Stimulated activated CD4-positive, alpha-beta T cell treated with anti-CD3 and anti-CD28 coated beads, Interleukin-4, amount 100 ng/mL, for 4 hours (primary cell): Measurements from ENCODE around the gene PDE8A.
A peak's percentile ranks its signal among the peaks of the same experiment; 100 is the strongest.

Experiments used
- DNase-seq, 2 experiments: peaks; one replicate each; pipeline ENCODE4 v3.0.0-alpha.2; 2020

PDE8A gene, protein sequence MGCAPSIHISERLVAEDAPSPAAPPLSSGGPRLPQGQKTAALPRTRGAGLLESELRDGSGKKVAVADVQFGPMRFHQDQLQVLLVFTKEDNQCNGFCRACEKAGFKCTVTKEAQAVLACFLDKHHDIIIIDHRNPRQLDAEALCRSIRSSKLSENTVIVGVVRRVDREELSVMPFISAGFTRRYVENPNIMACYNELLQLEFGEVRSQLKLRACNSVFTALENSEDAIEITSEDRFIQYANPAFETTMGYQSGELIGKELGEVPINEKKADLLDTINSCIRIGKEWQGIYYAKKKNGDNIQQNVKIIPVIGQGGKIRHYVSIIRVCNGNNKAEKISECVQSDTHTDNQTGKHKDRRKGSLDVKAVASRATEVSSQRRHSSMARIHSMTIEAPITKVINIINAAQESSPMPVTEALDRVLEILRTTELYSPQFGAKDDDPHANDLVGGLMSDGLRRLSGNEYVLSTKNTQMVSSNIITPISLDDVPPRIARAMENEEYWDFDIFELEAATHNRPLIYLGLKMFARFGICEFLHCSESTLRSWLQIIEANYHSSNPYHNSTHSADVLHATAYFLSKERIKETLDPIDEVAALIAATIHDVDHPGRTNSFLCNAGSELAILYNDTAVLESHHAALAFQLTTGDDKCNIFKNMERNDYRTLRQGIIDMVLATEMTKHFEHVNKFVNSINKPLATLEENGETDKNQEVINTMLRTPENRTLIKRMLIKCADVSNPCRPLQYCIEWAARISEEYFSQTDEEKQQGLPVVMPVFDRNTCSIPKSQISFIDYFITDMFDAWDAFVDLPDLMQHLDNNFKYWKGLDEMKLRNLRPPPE

DNA sequence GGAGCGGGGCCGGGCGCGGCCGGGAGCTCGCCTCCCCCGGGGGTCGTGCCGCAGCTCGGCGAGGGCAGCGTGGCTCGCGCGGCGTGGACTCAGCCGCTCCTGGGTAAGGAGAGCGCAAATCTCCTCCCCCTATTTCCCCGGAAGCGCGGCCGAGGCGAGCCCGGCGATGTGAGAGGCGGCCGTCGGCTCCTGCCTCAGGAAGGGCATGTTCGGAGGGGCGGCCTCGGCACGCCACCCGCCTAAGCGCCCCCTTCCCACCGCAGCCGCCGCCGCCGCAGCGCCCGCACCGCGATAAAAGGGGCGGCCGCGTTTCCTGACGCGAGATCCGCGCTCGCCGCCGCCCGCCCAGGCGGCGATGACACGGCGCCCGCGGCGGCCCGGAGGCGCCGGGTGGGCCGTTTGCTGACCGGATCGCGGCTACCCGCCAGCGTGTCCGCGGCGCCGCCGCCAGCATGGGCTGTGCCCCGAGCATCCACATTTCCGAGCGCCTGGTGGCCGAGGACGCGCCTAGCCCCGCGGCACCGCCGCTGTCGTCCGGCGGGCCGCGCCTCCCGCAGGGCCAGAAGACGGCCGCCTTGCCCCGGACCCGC is at the start of gene PDE8A:
Gene PDE8A (plus strand): TSS at position 146 of the 590 bp plus-strand sequence. CDS start 307 bp downstream, at position 453.
- DNase-seq = peak in 1 of 2 experiments; percentile 42

DNA sequence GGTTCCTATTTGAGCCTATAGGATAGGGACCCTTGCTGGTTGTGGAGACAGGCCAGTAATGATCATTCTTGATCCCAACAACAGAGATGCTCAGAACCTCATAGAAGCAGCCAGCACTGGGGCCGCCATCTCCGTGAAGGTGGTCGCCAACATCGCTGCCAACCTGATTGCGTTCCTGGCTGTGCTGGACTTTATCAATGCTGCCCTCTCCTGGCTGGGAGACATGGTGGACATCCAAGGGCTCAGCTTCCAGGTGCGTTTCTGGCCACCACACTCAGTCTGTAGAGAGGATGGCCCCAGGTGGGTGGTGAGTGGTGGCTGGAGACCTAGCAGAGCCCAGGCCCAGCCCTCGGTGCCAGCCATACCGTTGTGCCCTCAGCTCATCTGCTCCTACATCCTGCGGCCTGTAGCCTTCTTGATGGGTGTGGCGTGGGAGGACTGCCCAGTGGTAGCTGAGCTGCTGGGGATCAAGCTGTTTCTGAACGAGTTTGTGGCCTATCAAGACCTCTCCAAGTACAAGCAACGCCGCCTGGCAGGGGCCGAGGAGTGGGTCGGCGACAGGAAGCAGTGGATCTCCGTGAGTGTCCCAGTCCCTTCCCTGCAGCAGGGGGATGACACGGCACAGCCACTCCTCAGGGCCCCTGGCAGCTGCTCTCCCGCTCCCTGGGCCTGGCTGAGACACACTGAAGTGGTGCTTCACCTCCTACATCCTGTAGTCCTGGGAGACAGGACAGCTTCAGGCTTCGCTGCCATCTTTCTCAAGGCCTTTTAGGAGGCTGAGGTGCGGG is 46.5 kb upstream of the PDE8A start:
- DNase-seq = no peak

DNA sequence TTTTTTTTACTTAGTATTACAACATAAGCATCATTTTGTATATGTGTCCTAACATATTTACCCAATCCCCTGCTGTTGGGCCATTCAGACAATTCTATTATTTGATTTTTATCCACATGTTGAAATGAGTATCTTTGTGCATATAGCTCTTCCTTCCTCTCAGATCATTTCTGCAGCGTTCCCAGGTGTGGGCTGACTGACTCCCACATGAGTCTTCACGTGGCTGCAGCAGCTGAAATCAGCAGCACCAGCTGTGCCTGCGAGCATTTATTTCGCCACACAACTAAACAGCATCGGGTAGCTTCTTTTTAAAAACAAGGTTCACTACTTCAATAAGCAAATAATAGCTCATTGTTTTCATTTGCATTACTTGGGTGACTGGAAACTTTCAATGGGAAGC is 44.5 kb upstream of the PDE8A start:
- DNase-seq = no peak

DNA sequence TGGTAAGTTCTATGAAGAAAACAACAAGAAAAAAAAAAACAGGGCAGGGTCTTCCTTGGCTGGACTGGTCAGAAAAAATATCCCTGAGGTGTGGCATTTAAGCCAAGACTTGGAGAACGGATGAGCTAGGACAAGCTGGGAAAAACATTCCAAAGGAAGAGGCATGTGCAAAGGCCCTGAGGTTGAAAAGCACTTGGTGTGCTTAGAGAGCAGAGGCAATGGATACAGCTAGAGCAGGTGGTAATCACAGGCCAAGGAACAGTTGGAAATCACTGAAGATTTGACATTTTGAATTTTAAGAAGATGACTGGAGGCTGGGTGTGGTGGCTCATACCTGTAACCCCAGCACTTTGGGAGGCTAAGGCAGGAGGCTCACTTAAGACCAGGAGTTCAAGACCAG is 42.9 kb upstream of the PDE8A start:
- DNase-seq = no peak

DNA sequence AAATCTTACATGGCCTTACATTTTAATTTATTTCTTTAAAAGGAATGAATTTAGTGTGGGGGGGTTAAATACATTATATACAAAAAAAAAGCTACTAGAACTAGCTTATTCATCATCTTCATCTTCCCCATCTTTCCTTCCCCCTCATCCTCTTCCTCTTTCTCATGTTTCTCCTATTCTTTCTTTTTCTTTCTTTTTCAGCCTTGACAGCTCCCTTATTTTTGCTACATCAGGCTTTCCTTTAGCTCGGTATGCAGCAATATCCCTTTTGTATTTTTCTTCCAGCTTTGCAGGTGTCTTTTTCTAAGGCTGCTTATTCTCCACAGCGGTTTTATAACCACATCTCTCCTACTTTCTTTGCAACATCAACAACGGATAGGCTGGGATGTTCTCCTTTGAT is 41.3 kb upstream of the PDE8A start:
- DNase-seq = no peak

DNA sequence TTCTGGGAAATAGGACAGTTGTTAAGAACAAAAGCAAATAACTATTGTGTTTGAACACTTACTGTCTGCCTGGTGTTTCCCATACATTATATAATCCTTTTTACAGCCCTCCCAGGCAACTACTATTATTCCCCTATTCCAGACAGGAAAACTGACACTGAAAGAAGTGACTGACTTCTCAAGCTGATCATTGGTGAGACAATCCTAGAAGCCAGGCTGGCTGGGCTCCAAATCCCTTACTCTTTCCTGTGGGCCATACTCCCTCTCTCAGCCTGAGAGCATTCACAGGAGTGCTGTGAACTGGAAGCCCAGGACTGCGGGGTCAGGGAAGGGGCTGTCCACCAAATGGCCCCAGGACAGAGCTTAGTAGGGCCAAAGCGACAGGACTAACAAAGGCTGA is 39.2 kb upstream of the PDE8A start:
- no peak for DNase-seq

DNA sequence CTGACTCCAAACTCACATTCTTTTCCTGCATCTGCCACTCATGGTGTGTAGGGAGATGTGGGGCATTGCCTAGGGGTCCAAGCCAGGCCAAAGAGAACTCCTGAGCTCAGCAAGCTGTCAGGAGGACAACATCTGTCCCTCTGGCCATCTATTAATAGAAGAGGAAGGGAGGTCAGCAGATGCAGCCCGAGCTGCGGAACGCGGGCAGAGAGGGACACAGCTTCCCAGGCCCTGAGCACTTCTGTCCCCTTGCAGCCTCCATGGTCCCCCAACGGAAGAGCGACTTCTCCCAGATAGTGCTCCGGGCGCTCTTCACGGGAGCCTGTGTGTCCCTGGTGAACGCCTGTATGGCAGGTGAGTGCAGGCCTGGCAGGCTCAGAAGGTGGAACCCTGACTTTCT is 37.3 kb upstream of the PDE8A start:
- no peak for DNase-seq

DNA sequence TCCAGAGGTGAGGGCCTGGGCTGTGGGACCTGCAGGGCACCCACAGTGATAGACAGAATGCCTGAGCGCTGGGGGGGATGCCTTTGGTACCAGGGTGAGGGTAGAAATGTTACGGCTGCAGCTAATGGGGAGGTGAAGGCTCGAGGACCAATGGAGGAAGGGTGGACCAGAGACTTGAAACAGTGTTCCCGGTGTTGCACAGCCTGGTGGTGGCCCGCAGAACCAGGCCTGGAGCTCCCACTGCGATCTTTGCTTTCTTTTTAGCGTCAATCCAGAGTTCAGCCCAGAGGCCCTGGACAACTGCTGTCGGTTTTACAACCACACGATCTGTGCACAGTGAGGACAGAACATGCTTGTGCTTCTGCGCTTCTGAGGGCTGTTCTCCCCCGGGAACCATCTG is 36.8 kb upstream of the PDE8A start:
- no peak for DNase-seq

DNA sequence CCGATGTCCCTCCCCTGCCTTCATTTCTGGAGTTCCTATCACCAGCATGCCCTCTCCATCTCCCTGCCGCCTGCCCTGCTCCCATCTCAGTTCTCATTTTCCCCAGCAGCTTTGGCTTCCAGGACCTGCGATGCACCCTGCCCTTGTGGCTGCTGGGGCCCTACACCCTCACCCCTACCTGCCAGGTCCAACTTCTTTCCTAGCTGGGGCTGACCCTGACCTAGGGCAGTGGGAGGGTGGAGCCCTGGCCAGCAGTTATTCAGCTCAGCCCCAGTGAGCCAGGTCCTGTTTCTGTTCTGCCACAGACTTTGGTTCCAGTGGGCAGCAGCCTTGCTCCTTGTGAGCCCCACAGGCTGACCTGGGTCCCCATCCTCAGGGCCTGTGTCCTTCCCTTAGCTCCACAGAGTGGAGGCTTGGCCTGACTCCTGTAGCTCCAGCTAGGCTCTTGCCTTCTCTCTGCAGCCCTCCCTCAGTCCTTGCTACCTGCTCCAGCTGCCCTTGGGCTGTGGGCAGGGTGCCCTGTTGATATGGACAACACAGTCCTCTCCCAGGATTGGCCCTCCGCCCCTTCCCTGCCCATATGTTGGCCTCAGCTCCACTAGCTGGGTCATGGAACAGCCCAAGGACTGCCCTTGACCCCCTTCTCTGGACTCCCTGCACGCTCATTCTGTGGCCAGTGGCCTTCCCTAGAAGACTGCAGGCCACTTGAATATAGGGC is 34.7 kb upstream of the PDE8A start:
- no peak for DNase-seq

DNA sequence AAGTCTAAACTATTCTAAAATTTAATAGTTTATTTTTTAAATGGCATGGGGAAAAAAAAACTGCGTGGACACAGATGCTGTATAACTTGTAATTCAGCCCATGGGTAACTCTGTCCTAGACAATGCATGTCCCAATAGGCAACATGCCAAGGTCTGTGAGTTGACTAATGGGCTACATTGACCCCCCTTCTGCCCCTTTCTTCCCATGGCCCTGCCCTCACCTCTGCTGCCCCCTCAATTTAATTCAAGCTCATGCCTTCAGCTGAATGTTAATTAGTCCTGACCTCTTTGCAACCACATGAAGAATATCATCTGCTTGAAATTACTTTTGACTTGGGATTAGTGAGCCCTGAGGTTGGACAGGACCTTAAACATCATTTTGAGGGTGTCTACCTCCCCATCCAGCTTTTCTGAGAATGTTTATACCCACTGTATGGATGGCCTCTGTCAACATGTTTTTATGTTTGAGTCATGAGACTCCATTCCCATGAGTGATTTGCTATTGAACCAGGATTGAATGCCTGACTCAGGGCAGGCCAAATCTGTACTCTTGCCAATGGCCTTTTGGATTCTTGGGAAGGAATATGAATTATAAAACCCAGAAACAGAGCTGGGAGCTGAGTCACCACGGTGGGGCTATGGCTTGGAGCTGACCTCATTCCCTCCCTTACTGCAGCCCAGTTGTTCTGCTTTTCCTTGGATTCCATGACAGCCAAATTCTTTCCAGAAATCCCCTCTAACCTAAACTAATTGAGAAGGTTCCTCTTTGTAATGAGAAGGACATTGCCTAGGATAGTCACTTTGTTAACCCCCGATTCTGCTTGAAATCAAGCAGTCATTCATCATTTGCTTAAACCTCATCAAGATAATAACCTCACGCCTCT is 33.5 kb upstream of the PDE8A start:
- no peak for DNase-seq

DNA sequence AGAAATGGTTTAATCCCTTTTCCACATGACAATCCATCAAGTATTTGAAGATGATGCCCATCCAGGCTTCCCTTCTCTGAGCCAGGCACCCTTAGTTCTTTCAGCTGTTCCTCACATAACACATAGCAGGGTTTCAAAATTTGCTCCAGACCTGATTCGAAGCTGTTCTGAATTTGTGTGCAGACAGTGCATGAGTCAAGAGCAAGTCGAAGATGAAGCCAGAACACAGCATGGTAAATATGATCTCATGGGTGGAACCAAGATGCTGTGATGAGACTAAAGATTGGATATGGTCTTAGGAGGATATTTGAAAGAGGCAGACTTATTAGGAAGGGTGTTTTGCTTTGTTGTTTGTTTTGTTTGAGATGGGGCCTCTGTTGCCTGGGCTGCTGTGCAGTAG is 32.6 kb upstream of the PDE8A start:
- DNase-seq = no peak

DNA sequence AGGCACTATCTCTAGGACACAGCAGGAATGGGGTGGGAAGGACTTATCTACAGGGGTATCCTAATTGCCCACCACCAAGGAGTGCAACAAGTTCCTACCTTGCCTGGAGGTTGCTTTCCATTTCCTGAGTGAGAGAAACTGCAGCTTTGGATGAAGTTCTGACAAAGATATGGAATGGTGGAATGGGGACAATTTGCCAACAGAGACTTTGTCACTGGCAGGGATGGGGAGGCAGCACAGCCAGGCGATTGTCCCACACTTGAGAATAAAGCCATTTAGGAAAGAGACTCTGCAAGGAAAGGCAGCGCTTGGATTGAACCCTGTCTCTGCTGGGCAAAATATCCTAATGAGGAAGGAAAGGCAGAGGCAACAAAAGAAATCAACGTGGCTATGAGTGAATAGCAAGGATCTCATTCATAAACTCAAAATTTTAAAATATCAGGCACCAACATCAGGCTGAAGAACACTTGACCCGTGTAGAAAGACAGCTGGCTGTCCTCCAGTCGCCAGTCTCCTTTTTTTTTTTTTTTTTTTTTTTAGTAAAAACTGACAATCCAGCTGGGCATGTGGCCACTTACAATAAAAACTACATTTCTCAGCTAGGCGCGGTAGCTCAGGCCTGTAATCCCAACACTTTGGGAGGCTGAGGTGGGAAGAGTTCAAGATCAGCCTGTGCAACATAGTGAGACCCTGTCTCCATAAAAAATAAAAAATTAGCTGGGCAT is 31.6 kb upstream of the PDE8A start:
- no peak for DNase-seq

DNA sequence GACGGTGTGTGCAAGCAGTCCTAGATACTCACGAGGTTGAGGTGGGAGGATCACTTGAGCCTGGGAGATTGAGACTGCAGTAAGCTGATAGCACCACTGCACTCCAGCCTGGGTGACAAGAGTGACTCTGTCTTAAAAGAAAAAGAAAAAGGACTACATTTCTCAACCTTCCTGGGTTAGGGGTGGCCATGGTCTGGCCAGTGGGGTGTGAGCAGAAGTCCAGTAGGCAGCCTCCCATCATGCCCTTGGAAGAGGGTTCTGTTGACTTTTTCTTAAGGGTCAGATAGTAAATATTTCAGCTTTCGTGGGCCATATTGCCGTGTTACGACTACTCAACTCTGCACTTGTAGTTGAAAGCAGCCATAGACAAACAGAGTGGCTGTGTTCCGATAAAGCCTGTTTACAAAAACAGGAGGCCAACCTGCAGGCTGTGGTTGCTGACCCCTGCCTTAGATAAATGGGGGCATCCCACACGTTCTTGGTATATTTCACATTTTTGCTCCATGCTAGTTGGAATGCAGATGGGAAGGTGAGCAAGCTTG is 31.0 kb upstream of the PDE8A start:
- no peak for DNase-seq

DNA sequence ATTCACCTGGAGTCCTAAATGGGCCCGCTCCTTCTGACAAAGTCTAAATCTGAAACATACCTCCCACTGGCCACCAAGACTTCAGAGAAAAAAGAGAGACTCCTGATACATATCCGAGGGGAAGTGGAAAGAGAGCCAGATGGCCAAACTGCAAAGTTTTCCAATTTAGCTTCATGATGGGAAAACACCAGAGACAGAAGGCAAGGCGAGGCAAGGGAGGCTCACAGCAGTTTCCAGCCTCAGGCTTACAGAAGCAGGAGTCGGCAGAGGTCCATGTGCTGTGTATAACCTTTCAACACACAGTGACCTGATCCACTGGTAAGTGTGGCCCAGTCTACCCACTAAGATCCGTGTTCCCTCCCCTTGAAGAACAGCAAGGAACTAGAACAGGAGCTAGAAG is 29.9 kb upstream of the PDE8A start:
- no peak for DNase-seq

DNA sequence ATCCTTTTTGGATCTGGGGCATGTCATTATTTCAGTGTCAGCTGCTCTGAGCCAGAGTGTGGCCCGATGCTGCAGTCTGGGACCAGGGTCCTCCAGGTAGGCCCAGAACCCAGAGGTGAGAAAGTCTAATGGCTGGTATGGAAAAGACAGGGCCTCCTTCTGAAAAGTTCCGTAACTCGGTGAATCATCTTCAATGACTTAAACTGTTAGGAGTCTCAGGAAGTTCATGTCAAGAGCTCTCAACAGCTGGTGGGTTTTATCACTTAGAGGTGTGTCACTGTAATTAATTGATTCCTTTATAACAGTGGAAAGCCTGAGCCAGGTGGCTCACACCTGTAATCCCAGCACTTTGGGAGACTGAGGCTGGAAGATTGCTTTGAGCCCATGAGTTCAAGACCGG is 28.5 kb upstream of the PDE8A start:
- no peak for DNase-seq

DNA sequence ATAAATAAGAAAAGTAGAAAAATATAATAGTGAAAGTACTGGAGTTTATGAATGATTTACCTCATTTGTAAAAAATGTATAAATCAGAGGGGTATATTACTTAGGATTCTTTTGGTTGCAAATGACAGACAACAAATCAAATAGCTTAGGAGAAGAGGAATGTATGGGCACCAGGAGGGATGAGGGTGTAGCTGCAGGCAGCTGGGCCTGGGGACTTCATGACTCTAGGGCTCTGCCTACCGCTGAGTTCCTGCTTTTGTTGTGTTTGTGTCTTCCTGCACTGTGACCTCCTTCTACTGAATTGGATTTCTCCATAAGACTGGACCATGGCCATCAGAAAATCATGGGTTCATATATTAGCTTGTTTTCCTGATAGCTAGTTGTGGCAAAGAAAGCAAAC is 27.9 kb upstream of the PDE8A start:
- no peak for DNase-seq

DNA sequence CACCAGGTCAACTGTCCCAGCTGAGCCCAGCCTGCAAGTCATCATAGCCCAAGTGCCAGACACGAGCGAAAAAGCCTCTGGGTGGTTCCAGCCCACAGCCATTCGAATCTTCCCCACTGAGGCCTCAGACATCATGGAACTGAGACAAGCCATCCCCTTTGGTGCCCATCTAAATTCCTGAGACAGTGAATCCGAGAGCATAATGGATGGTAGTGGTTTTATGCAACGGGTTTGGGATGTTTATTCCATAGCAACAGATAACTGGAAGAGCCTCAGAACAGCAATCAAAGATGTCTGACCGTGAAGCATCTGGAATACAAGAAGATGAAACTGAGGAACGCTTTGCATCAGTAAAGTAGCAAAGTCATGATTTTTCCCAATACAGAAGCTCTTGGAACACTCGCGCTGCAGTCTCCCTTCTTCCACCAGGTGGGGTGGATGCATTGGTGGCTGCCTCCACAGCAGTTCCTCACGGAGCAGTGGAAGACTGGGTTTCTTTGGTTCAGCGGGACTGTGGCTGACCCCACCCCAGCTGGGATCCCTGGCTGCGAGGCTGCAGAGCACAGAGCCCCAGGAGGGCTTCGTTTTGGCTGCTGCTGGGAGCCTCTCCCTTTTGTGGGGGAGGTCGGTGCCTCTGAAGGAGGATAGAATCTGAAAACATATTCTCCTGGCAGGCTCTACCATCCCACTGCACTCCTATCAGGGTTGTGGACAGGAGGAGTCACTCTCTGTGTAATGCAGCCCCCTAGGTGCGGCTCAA is 26.4 kb upstream of the PDE8A start:
- DNase-seq = peak; percentile 27 to 29

DNA sequence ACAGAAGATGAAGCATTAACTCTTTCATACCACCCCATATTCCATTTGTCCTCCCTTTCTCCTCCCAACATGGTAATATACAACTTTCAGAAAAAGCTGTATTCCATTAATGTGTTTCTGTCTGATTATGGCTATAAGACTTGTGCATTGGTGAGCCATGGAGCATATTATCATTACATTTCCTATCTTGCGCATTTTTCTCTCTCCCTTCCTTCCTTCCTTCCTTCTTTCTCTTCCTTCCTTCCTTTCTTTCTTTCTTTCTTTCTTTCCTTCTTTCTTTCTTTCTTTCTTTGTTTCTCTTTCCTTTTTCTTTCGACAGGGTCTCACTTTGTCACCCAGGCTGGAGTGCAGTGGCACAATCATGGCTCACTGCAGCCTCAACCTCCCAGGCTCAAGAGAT is 25.5 kb upstream of the PDE8A start:
- no peak for DNase-seq

DNA sequence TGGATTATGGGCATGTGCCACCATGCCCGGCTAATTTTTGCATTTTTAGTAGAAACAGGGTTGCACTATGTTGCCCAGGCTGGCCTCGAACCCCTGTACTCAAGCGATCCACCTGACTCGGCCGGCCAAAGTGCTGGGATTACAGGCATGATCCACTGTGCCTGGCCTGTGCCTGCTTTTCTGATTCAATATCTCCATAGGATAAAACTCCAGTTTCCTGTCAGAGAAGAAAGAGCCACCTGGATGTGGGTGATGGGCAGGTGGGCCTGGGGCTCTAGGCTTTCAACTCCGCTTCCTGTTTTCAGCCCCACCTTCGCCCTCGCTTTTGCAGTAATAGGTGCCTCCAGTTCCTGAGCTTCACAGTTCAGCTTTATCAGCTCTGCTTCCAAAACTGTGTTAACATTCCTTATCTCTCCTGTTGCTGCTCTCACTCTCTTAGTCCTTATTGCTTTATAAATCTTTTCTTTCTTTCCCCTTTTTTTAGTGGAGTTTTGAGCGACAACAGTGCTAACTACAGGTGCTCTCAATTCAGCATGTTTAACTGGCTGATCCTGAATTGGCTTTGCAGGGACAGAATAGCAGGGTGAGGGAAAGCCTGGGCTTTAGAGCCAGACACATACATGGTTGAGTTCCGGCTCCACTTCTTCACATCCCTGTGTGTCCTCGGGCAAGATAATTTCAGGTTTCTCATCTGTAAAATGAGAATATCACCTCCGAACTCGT is 21.1 kb upstream of the PDE8A start:
- DNase-seq = no peak
